ENCODE data around the gene HOXB9.

The HOXB9 gene

GRCh38 chr17:48663134-48663924 lies 37.2 kb upstream of the HOXB9 start:
- no peak overlapping the region for H3K9ac ChIP-seq (ENCODE audit: low read depth, low read length)
- H3K27me3 ChIP-seq (ENCODE audit: insufficient read depth, low read length, poor library complexity) = peaks cover 18% of the 10 kb centered on the region
- H3K4me3 ChIP-seq (ENCODE audit: low read depth in 1 of 2, low read length in 2 of 2) = no peak overlapping the region
- DNase-seq = no peak
- H4K20me1 ChIP-seq (ENCODE audit: insufficient read depth, low read length) = no peaks in the 10 kb centered on the region
- H3K79me2 ChIP-seq (ENCODE audit: insufficient read depth, low read length) = no peaks in the 10 kb centered on the region
- H3K4me1 ChIP-seq (ENCODE audit: insufficient read depth, low read length) = no peaks in the 10 kb centered on the region
- no peak overlapping the region for H3K4me2 ChIP-seq (ENCODE audit: insufficient read depth, low read length)
- no peak overlapping the region for H3K27ac ChIP-seq (ENCODE audit: low read length)
- no peaks in the 10 kb centered on the region for H3K36me3 ChIP-seq (ENCODE audit: insufficient read depth, low read length)
- no peak for TF ChIP-seq EZH2 (IDR thresholded peaks at IDR 0.05; ENCODE audit: borderline replicate concordance, low read depth, low read length, severe bottlenecking)
- TF ChIP-seq CTCF (IDR thresholded peaks at IDR 0.05; ENCODE audit: borderline replicate concordance, extremely low read depth, low read length, poor library complexity, severe bottlenecking) = peak; percentile 33
- no peak for ATAC-seq (ENCODE audit: insufficient read depth, low read depth)
- H3K9me3 ChIP-seq (ENCODE audit: insufficient read depth, low read length, severe bottlenecking) = no peaks in the 10 kb centered on the region
- no peak overlapping the region for H2AFZ ChIP-seq (ENCODE audit: low read depth, low read length)

- Histone ChIP-seq H3K27me3 (ENCODE audit: insufficient read depth, low read length, poor library complexity) (peaks cover 19% of the 10 kb centered on the region), H3K4me1 (ENCODE audit: insufficient read depth, low read length) (no peaks in the 10 kb centered on the region), H3K9me3 (ENCODE audit: insufficient read depth, low read length, severe bottlenecking) (no peaks in the 10 kb centered on the region), H3K79me2 (ENCODE audit: insufficient read depth, low read length) (no peaks in the 10 kb centered on the region), H2AFZ (ENCODE audit: low read depth, low read length) (no peak overlapping the region), H4K20me1 (ENCODE audit: insufficient read depth, low read length) (no peaks in the 10 kb centered on the region; the same call in 1 of the 2 replicates), H3K4me2 (ENCODE audit: insufficient read depth, low read length) (no peak overlapping the region), H3K4me3 (ENCODE audit: low read depth in 1 of 2, low read length in 2 of 2) (no peak overlapping the region), H3K9ac (ENCODE audit: low read depth, low read length) (no peak overlapping the region), H3K27ac (ENCODE audit: low read length) (no peak overlapping the region), H3K36me3 (ENCODE audit: insufficient read depth, low read length) (no peaks in the 10 kb centered on the region)
- TF ChIP-seq CTCF (IDR thresholded peaks at IDR 0.05; ENCODE audit: borderline replicate concordance, extremely low read depth, low read length, poor library complexity, severe bottlenecking) = no peak
- TF ChIP-seq EZH2 (IDR thresholded peaks at IDR 0.05; ENCODE audit: borderline replicate concordance, low read depth, low read length, severe bottlenecking) = no peak
- ATAC-seq (ENCODE audit: insufficient read depth, low read depth) (no peak), DNase-seq (no peak)
These were observed 29.8 kb upstream of the HOXB9 start for GRCh38 chr17:48655913-48656312.

GRCh38 chr17:48649741-48650140 lies 23.6 kb upstream of the HOXB9 start:
- Histone ChIP-seq H3K4me2 (ENCODE audit: insufficient read depth, low read length) (no peak overlapping the region), H3K79me2 (ENCODE audit: insufficient read depth, low read length) (no peaks in the 10 kb centered on the region), H3K4me1 (ENCODE audit: insufficient read depth, low read length) (no peaks in the 10 kb centered on the region), H3K9ac (ENCODE audit: low read depth, low read length) (no peak overlapping the region), H3K36me3 (ENCODE audit: insufficient read depth, low read length) (no peaks in the 10 kb centered on the region), H3K27me3 (ENCODE audit: insufficient read depth, low read length, poor library complexity) (no peaks in the 10 kb centered on the region), H2AFZ (ENCODE audit: low read depth, low read length) (no peak overlapping the region), H4K20me1 (ENCODE audit: insufficient read depth, low read length) (no peaks in the 10 kb centered on the region), H3K27ac (ENCODE audit: low read length) (no peak overlapping the region), H3K4me3 (ENCODE audit: low read depth in 1 of 2, low read length in 2 of 2) (no peak overlapping the region), H3K9me3 (ENCODE audit: insufficient read depth, low read length, severe bottlenecking) (no peaks in the 10 kb centered on the region)
- TF ChIP-seq CTCF (IDR thresholded peaks at IDR 0.05; ENCODE audit: borderline replicate concordance, extremely low read depth, low read length, poor library complexity, severe bottlenecking) = no peak
- no peak for TF ChIP-seq EZH2 (IDR thresholded peaks at IDR 0.05; ENCODE audit: borderline replicate concordance, low read depth, low read length, severe bottlenecking)
- DNase-seq = no peak
- ATAC-seq (ENCODE audit: insufficient read depth, low read depth) = no peak
